ENCODE results near the gene SGTA.
"Not testable (repeated sequence)": the region's sequence is repeated elsewhere in the genome, so short reads cannot be mapped to it uniquely, and the experiment has no call there.

DNA sequence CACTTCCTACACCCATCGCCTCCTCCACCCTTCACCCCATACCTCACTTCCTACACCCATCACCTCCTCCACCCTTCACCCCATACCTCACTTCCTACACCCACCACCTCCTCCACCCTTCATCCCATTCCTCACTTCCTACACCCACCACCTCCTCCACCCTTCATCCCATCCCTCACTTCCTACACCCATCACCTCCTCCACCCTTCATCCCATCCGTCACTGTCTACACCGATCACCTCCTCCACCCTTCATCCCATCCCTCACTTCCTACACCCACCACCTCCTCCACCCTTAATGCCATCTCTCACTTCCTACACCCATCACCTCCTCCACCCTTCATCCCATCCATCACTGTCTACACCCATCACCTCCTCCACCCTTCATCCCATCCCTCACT lies 69.9 kb downstream of the SGTA start:
- not testable (repeated sequence) for TF ChIP-seq CTCF, POLR2A, POLR2AphosphoS5 (IDR thresholded peaks at IDR 0.05)

Measured in prostate gland (tissue), 2 donors.